HepG2 (cell line): ENCODE data around the gene UNC13D. TPM values are rescaled to one million over a fixed set of nuclear protein-coding genes. Genes with fewer than 3 reads are reported as not detected.

ENCODE experiments used
- ETV6 ChIP-seq: sonication (generic); formaldehyde crosslinking; conservative IDR thresholded peaks from 2 replicates; pipeline ENCODE4 v1.4.0; 2020; ENCODE audit warnings: missing genetic modification reagents
- FLYWCH1 ChIP-seq: sonication (generic); formaldehyde crosslinking; IDR thresholded peaks from 2 replicates; pipeline ENCODE4 v1.8.1; 2023; ENCODE audit warnings: mild to moderate bottlenecking, missing genetic modification reagents
- IKZF5 ChIP-seq: IDR thresholded peaks from 2 replicates; pipeline ENCODE4 v1.6.1; 2018; ENCODE audit warnings: missing genetic modification reagents, mild to moderate bottlenecking, missing compliant biosample characterization
- ISX ChIP-seq: sonication (generic); formaldehyde crosslinking; conservative IDR thresholded peaks from 2 replicates; pipeline ENCODE4 v1.5.0; 2020; ENCODE audit warnings: missing genetic modification reagents
- KDM1A ChIP-seq: IDR thresholded peaks from 2 replicates; pipeline ENCODE4 v1.6.1; 2016; ENCODE audit warnings: missing compliant biosample characterization
- KLF16 ChIP-seq, 2 experiments: sonication (generic) in 1 of 2; formaldehyde crosslinking in 1 of 2; IDR thresholded peaks; 2 replicates each; pipeline versions ENCODE4 v1.6.1 to v1.8.0; 2016 to 2023; ENCODE audit warnings: missing genetic modification reagents in 2 of 2, missing compliant biosample characterization in 1 of 2
- MED8 ChIP-seq: sonication (generic); formaldehyde crosslinking; IDR thresholded peaks from 2 replicates; pipeline ENCODE4 v1.8.1; 2023; ENCODE audit warnings: mild to moderate bottlenecking, missing genetic modification reagents; ENCODE audit not compliant: insufficient replicate concordance
- MXI1 ChIP-seq: IDR thresholded peaks from 3 replicates; pipeline ENCODE4 v1.6.1; 2012; ENCODE audit warnings: low read depth, low read length, inconsistent platforms, borderline replicate concordance
- PCBP1 ChIP-seq: fragments of 200-400 bp; formaldehyde crosslinking; IDR thresholded peaks from 2 replicates; pipeline ENCODE4 v1.6.1; 2017; ENCODE audit warnings: mild to moderate bottlenecking, low read depth, low read length, borderline replicate concordance
- SATB2 ChIP-seq: sonication (generic); formaldehyde crosslinking; IDR thresholded peaks from 2 replicates; pipeline ENCODE4 v1.5.0; 2020; ENCODE audit warnings: missing genetic modification reagents
- SP4 ChIP-seq: sonication (generic); formaldehyde crosslinking; IDR thresholded peaks from 2 replicates; pipeline ENCODE4 v1.8.1; 2023; ENCODE audit warnings: mild to moderate bottlenecking, missing genetic modification reagents
- TCF12 ChIP-seq, 2 experiments: fragments of 450-650 bp in 1 of 2; sonication (generic) in 1 of 2; formaldehyde crosslinking in 1 of 2; IDR thresholded peaks; 2 replicates each; pipeline versions ENCODE4 v1.6.1 to v1.8.0; 2017 to 2022; ENCODE audit warnings: antibody characterized with exemption in 1 of 2, mild to moderate bottlenecking in 1 of 2, missing genetic modification reagents in 1 of 2, moderate library complexity in 1 of 2
- TFDP1 ChIP-seq: IDR thresholded peaks from 2 replicates; pipeline ENCODE4 v1.6.1; 2016; ENCODE audit warnings: missing compliant biosample characterization, missing genetic modification reagents, borderline replicate concordance
- ZBTB2 ChIP-seq: sonication (generic); formaldehyde crosslinking; IDR thresholded peaks from 2 replicates; pipeline ENCODE4 v1.8.0; 2022; ENCODE audit warnings: low read depth, missing genetic modification reagents
- ZBTB33 ChIP-seq: sonication (generic); formaldehyde crosslinking; IDR thresholded peaks from 2 replicates; pipeline ENCODE4 v1.4.0; 2020; ENCODE audit warnings: missing genetic modification reagents
- ZNF280B ChIP-seq: sonication (generic); formaldehyde crosslinking; IDR thresholded peaks from 2 replicates; pipeline ENCODE4 v1.5.0; 2020; ENCODE audit warnings: missing genetic modification reagents, mild to moderate bottlenecking, borderline replicate concordance
- ZNF343 ChIP-seq: sonication (generic); formaldehyde crosslinking; IDR thresholded peaks from 2 replicates; pipeline ENCODE4 v1.4.0; 2020; ENCODE audit warnings: mild to moderate bottlenecking, missing genetic modification reagents
- ZNF430 ChIP-seq: sonication (generic); formaldehyde crosslinking; IDR thresholded peaks from 2 replicates; pipeline ENCODE4 v1.9.0; 2021; ENCODE audit warnings: mild to moderate bottlenecking, missing genetic modification reagents
- ZNF564 ChIP-seq: sonication (generic); formaldehyde crosslinking; IDR thresholded peaks from 2 replicates; pipeline ENCODE4 v1.8.1; 2023; ENCODE audit warnings: mild to moderate bottlenecking, missing genetic modification reagents
- ZNF703 ChIP-seq: sonication (generic); formaldehyde crosslinking; IDR thresholded peaks from 2 replicates; pipeline ENCODE4 v1.5.1; 2020; ENCODE audit warnings: missing genetic modification reagents, mild to moderate bottlenecking, moderate library complexity, borderline replicate concordance
- ZNF766 ChIP-seq: sonication (generic); formaldehyde crosslinking; IDR thresholded peaks from 2 replicates; pipeline ENCODE4 v1.5.0; 2020; ENCODE audit warnings: missing genetic modification reagents, borderline replicate concordance
- polyA plus RNA-seq, 8 experiments: library from polyadenylated mRNA; depleted of rRNA in 3 of 8; stranded (reverse) in 7 of 8; unstranded in 1 of 8; fragments of >200 nt; fragmentation: Illumina TruSeq in 4 of 8; extraction: Trizol in 4 of 8; gene quantifications; 2 replicates each; pipeline versions ENCODE4 v1.2.1 to v1.2.3, GENCODE V29; 2011 to 2016; ENCODE audit warnings: low read depth in 4 of 8, missing spikeins in 1 of 8, mixed read lengths in 1 of 8; ENCODE audit not compliant: insufficient read depth in 1 of 8
- total RNA-seq, 5 experiments: library from RNA; depleted of rRNA; stranded (reverse); fragments of >200 nt; fragmentation: Illumina TruSeq; extraction: Trizol; gene quantifications; 2 replicates each; pipeline ENCODE4 v1.2.3, GENCODE V29; 2016; ENCODE audit warnings: low read depth in 1 of 5

The UNC13D gene
- total and polyA plus RNA-seq, 2 of the 13 experiments (the other 11 are each of a cell fraction or from before 2014, with no cell fraction given) = 29.7 to 42.7 TPM

GRCh38 chr17:75783803-75784472 lies 60.3 kb downstream of the UNC13D start (continued):
- TF ChIP-seq IKZF5 (0 out of 2 replicates have a peak, but pooled peaks have one; percentile 20), TFDP1 (CRISPR knock-in tag) (peak; percentile 66; the same call in 1 of the 2 replicates), ZNF280B (no peak), SP4 (no peak), ZNF343 (CRISPR knock-in tag) (peak; percentile 9; the same call in 1 of the 2 replicates), ZNF430 (CRISPR knock-in tag) (peak; percentile 67; the same call in 1 of the 2 replicates), KDM1A (CRISPR knock-in tag) (no peak), ISX (CRISPR knock-in tag) (no peak), ZNF703 (no peak), ZBTB33 (CRISPR knock-in tag) (no peak), SATB2 (0 out of 2 replicates have a peak, but pooled peaks have one; percentile 50), ETV6 (CRISPR knock-in tag) (no peak), TCF12 (IDR thresholded peaks at IDR 0.05) (no peak), TCF12 (CRISPR knock-in tag; IDR thresholded peaks at IDR 0.05) (no peak; the same call in 1 of the 2 replicates), ZNF564 (CRISPR knock-in tag) (no peak), PCBP1 (no peak), KLF16 (CRISPR knock-in tag; IDR thresholded peaks at IDR 0.05) (0 out of 4 replicates have a peak, but pooled peaks of 1 of the 2 experiments have one; percentile 13), ZBTB2 (CRISPR knock-in tag) (no peak), ZNF766 (peak; percentile 40; the same call in 1 of the 2 replicates), MXI1 (no peak), MED8 (CRISPR knock-in tag) (no peak), FLYWCH1 (CRISPR knock-in tag) (no peak)
